Measurements from ENCODE around the gene MAML3.

DNA sequence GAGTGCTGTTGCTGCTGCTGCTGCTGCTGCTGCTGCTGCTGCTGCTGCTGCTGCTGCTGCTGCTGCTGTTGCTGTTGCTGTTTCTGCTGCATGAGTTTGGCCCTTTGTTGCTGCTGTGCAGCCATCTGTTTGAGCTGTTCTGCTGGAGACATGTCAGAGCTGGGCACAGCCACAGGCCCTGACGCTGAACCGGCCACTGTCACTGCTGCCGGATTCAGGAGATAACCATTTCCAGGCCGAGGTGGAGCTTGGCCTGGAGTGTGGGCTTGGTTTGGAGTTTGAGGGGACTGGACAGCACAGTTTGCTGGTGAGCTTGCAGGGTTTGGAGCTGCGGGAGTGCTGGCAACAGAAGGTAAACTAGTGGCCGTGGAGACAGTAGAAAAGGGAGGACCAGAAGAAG, 264.1 kb downstream of the MAML3 start:
- TF ChIP-seq, protein P1, sequence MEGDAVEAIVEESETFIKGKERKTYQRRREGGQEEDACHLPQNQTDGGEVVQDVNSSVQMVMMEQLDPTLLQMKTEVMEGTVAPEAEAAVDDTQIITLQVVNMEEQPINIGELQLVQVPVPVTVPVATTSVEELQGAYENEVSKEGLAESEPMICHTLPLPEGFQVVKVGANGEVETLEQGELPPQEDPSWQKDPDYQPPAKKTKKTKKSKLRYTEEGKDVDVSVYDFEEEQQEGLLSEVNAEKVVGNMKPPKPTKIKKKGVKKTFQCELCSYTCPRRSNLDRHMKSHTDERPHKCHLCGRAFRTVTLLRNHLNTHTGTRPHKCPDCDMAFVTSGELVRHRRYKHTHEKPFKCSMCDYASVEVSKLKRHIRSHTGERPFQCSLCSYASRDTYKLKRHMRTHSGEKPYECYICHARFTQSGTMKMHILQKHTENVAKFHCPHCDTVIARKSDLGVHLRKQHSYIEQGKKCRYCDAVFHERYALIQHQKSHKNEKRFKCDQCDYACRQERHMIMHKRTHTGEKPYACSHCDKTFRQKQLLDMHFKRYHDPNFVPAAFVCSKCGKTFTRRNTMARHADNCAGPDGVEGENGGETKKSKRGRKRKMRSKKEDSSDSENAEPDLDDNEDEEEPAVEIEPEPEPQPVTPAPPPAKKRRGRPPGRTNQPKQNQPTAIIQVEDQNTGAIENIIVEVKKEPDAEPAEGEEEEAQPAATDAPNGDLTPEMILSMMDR (IDR thresholded peaks at IDR 0.05), result no peak
- TF ChIP-seq EP300 (IDR thresholded peaks at IDR 0.05) (no peak), POLR2A (IDR thresholded peaks at IDR 0.05) (no peak)
